Esophagus muscularis mucosa (tissue), 4 donors: Measurements from ENCODE around the gene SYNJ1.

Experiments
- EP300 ChIP-seq: sonication (generic); formaldehyde crosslinking; IDR thresholded peaks from one replicate; pipeline ENCODE4 v1.6.1; 2017; ENCODE audit warnings: antibody characterized with exemption
- POLR2A ChIP-seq: fragments of 450-650 bp; IDR thresholded peaks from one replicate; pipeline ENCODE4 v1.6.1; 2017; ENCODE audit warnings: antibody characterized with exemption, moderate library complexity, mild to moderate bottlenecking, low read depth
- TF ChIP-seq, protein P1 (sequence below), 3 experiments: fragments of 200-600 bp in 2 of 3; fragments of 450-650 bp in 1 of 3; sonication (generic) in 2 of 3; IDR thresholded peaks; one replicate each; pipeline ENCODE4 v1.5.1; 2017 to 2019; ENCODE audit warnings: antibody characterized with exemption in 3 of 3, mild to moderate bottlenecking in 2 of 3, moderate library complexity in 1 of 3

DNA sequence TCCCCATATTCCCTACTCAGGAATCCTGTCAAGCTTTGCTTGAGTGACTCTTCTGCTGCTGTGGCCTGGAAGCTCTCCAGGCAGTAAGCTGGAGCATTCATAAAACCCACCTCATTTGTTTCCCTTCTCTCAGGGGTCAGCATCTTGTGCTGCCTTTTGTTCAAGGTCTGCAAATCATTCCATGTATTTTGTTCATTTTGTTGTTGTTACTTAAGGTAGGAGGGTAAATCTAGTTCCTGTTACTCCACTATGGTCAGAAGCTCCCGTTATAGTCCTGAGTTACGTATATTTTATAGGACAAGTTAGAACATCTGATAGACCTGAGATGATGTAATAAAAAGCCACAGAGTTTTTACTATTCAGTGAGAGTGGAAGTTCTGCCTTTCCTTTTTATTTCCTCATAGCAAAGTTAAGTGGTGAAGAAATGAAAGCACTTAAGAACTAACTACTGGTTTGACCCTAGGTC is 9.9 kb downstream of the SYNJ1 start:
- TF ChIP-seq POLR2A (no peak), EP300 (no peak)
- TF ChIP-seq, protein P1, sequence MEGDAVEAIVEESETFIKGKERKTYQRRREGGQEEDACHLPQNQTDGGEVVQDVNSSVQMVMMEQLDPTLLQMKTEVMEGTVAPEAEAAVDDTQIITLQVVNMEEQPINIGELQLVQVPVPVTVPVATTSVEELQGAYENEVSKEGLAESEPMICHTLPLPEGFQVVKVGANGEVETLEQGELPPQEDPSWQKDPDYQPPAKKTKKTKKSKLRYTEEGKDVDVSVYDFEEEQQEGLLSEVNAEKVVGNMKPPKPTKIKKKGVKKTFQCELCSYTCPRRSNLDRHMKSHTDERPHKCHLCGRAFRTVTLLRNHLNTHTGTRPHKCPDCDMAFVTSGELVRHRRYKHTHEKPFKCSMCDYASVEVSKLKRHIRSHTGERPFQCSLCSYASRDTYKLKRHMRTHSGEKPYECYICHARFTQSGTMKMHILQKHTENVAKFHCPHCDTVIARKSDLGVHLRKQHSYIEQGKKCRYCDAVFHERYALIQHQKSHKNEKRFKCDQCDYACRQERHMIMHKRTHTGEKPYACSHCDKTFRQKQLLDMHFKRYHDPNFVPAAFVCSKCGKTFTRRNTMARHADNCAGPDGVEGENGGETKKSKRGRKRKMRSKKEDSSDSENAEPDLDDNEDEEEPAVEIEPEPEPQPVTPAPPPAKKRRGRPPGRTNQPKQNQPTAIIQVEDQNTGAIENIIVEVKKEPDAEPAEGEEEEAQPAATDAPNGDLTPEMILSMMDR (IDR thresholded peaks at IDR 0.05) = no peak
